ENCODE results near the gene KLHL35.

GRCh38 chr11:75463106-75463774 is 30.2 kb upstream of the KLHL35 start:
- TF ChIP-seq EZH2phosphoT487 (IDR thresholded peaks at IDR 0.05; ENCODE audit: insufficient read depth, low read depth) (no peak), EZH2 (IDR thresholded peaks at IDR 0.05; ENCODE audit: insufficient read depth, poor library complexity, severe bottlenecking) (no peak)

Measured in GM23248 (cell line).